Measurements from ENCODE around the gene CCDC107.

CCDC107 gene

GRCh38 chr9:35615981-35616680 is 42.0 kb upstream of the CCDC107 start:
- no peak for DNase-seq (ENCODE audit: low read depth)
- TF ChIP-seq, protein P1, sequence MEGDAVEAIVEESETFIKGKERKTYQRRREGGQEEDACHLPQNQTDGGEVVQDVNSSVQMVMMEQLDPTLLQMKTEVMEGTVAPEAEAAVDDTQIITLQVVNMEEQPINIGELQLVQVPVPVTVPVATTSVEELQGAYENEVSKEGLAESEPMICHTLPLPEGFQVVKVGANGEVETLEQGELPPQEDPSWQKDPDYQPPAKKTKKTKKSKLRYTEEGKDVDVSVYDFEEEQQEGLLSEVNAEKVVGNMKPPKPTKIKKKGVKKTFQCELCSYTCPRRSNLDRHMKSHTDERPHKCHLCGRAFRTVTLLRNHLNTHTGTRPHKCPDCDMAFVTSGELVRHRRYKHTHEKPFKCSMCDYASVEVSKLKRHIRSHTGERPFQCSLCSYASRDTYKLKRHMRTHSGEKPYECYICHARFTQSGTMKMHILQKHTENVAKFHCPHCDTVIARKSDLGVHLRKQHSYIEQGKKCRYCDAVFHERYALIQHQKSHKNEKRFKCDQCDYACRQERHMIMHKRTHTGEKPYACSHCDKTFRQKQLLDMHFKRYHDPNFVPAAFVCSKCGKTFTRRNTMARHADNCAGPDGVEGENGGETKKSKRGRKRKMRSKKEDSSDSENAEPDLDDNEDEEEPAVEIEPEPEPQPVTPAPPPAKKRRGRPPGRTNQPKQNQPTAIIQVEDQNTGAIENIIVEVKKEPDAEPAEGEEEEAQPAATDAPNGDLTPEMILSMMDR (conservative IDR thresholded peaks at IDR 0.05; ENCODE audit: control insufficient read depth, insufficient read depth, low read depth, low read length): no peak
- no peak overlapping the region for H3K4me3 ChIP-seq (ENCODE audit: control insufficient read depth, low read depth, low read length)

DNA sequence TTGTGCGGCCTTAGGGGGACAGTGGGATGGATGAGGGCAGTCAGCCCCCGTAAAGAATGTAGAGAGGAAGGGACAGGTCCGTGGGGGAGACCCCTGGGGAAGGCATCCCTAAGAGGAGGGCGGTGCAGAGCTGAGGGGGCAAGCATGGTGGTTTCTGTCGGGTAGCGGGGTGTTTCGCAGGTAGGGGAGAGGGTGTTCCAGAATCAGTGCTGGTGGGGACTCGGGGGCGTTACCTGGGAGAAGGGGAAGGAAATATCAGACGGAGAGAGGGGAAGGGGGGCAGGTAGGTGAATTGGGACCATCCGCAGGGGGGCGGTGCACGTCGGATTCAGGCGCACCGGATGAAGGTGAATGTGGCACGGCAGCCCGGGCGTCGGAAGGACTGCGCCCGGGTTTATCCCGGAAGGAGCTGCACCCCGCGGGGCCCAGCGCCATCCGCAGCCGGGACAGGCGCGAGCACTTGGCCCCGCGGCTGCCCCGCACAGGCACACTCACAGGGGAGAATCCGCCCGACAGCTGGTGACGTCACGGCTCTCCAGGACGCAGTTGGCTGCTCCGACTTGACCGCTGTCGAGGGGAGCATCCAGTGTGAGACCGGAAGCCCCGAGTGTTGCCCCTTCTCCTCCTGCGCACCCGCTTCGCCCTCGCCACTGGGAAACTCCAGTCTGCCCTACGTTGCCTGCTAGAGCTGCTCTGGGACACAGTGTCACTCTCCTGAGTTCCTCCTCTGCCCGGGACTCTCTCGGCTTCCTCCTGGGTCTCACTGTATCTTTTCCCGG is 41.2 kb upstream of the CCDC107 start:
- H3K4me3 ChIP-seq (ENCODE audit: control insufficient read depth, low read depth, low read length): peak overlapping the region; percentile 35
- peak; percentile 71 for DNase-seq (ENCODE audit: low read depth)
- TF ChIP-seq, protein P1 (conservative IDR thresholded peaks at IDR 0.05; ENCODE audit: control insufficient read depth, insufficient read depth, low read depth, low read length): no peak

GRCh38 chr9:35617548-35617947 is 40.5 kb upstream of the CCDC107 start:
- TF ChIP-seq, protein P1 (conservative IDR thresholded peaks at IDR 0.05; ENCODE audit: control insufficient read depth, insufficient read depth, low read depth, low read length): no peak
- H3K4me3 ChIP-seq (ENCODE audit: control insufficient read depth, low read depth, low read length): no peak overlapping the region
- DNase-seq (ENCODE audit: low read depth): no peak

DNA sequence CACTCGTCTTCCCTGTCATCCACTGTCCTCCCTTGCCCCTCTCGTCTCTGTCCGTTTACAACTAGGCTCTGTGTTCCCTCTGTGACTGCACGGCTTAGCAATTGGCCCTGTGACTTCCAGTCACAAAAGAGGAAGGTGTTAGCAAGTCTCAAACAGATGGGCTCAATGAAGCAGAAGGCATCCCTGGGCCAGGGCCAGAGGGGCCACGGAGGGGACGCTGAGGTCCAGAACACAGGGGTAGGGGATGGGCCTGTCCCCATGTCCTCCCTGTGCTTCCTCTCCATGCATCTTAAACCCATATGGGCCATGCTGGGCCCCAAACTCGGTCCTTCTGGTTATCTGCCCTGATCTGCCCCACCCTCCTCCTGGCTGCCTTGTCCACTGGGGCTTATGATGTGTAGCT is 39.8 kb upstream of the CCDC107 start, which contains the start of gene CD72:
Gene CD72, minus strand, starts transcription at position 89 of the 403 bp plus-strand sequence. CDS start 110 bp downstream, outside the sequence.
- peak within 1 kb of the TSS; percentile 35 for H3K4me3 ChIP-seq (ENCODE audit: control insufficient read depth, low read depth, low read length)
- TF ChIP-seq, protein P1 (conservative IDR thresholded peaks at IDR 0.05; ENCODE audit: control insufficient read depth, insufficient read depth, low read depth, low read length): no peak
- no peak for DNase-seq (ENCODE audit: low read depth)

DNA sequence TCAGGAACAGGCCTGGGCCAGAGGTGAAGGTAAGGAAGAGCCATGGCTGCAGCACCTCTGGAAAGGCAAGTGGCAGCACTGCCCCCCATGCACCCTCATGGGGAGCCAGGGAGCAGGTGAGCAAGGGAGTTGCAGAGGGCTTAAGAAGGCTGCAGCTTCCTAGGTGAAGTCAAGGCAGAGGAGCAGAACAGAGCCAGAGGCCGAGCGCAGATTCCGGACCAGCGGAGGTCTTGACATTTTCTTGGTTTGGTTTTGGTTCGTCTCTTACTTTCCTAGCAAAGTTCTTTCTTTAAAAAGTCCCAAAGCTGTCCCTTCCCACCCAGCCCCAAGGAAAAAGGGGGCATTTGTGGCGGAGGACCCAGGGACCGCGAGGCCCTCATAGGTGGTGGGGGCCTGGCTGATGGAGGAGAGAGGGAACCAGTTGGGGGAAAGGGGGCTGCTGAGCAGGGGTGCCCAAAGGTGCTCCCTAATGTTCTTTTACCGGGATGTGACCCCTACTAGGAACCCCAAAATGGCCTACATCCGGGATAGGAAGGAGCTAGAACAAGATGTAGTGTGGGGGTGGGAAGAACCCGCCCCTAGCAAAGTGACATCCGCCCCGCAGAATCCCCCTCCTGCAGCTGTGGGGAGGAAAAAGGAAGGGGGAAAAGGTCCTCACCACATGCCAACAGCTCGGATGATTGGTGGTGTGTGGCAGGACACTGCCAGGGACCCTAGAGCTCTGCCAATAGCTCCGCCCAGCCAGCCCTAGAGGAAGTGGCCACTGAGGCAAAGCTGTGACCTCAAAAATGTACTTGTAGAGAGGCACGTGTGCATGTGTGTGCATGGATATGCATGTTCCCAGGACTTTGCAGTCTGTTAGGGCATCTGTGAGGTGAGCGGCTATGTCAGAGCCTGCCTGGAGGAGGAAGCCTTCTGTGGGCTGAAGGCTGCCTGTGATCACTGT is 39.0 kb upstream of the CCDC107 start:
- H3K4me3 ChIP-seq (ENCODE audit: control insufficient read depth, low read depth, low read length): no peak overlapping the region
- TF ChIP-seq, protein P1 (conservative IDR thresholded peaks at IDR 0.05; ENCODE audit: control insufficient read depth, insufficient read depth, low read depth, low read length): no peak
- no peak for DNase-seq (ENCODE audit: low read depth)

DNA sequence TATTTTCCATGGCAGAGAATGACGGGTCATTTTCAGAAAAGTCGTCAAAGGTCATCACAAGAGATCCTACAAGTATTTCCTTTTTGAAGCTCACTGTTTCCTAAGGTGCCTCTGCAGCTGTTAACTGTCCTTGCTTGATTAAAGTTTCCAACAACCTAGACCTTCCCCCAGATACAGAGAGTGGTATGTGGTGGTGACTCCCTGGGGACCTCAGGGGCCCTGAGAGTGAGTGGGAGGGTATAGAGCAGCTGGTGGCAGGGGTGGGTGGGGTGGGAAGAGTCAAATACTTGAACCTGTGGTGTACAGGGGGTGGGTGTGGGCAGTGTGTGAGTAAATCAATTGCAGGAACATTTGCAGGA is 38.3 kb upstream of the CCDC107 start:
- TF ChIP-seq, protein P1 (conservative IDR thresholded peaks at IDR 0.05; ENCODE audit: control insufficient read depth, insufficient read depth, low read depth, low read length): no peak
- DNase-seq (ENCODE audit: low read depth): no peak
- H3K4me3 ChIP-seq (ENCODE audit: control insufficient read depth, low read depth, low read length): no peak overlapping the region
